ENCODE measurements around the gene HIRA. TPM values are rescaled to one million over a fixed set of nuclear protein-coding genes. Genes with fewer than 3 reads are reported as not detected.
"Not testable (repeated sequence)": the region's sequence is repeated elsewhere in the genome, so short reads cannot be mapped to it uniquely, and the experiment has no call there.

The HIRA gene
- total RNA-seq, 1 donor from 2014 or later = 43.3 TPM

- no peaks in the 10 kb centered on the region for H3K9me3 Mint-ChIP-seq
- TF ChIP-seq CTCF (conservative IDR thresholded peaks at IDR 0.05) = no peak
- no peak for DNase-seq (ENCODE audit: extremely low spot score, unreplicated experiment)
- H3K36me3 Mint-ChIP-seq = peaks cover 25% of the 10 kb centered on the region
- H3K4me1 Mint-ChIP-seq (ENCODE audit: unreplicated experiment) = no peaks in the 10 kb centered on the region
- no peak overlapping the region for H3K4me3 Mint-ChIP-seq
- no peaks in the 10 kb centered on the region for H3K27me3 Mint-ChIP-seq
- H3K27ac Mint-ChIP-seq = no peak overlapping the region
Measured at GRCh38 chr22:19367763-19368367, 63.7 kb downstream of the HIRA start.

DNA sequence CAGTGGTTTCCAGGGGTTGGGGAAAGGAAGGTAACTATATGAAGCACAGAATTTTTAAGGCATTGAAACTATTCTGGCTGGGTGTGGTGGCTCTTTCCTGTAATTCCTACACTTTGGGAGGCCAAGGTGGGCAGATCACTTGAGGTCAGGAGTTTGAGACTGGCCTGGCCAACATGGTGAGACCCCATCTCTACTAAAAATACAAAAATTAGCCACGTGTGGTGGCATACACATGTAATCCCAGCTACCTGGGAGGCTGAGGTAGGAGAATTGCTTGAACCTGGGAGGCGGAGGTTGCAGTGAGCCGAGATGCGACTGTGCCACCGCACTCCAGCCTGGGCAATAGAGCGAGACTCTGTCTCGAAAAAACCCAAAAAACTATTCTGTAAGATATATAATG, 68.0 kb downstream of the HIRA start:
- DNase-seq (ENCODE audit: extremely low spot score, unreplicated experiment) = peak; percentile 24
- H3K36me3 Mint-ChIP-seq = peaks cover 29% of the 10 kb centered on the region
- H3K27ac Mint-ChIP-seq; H3K4me3 Mint-ChIP-seq; H3K4me1 Mint-ChIP-seq (ENCODE audit: unreplicated experiment); H3K9me3 Mint-ChIP-seq; H3K27me3 Mint-ChIP-seq: not testable (repeated sequence)

DNA sequence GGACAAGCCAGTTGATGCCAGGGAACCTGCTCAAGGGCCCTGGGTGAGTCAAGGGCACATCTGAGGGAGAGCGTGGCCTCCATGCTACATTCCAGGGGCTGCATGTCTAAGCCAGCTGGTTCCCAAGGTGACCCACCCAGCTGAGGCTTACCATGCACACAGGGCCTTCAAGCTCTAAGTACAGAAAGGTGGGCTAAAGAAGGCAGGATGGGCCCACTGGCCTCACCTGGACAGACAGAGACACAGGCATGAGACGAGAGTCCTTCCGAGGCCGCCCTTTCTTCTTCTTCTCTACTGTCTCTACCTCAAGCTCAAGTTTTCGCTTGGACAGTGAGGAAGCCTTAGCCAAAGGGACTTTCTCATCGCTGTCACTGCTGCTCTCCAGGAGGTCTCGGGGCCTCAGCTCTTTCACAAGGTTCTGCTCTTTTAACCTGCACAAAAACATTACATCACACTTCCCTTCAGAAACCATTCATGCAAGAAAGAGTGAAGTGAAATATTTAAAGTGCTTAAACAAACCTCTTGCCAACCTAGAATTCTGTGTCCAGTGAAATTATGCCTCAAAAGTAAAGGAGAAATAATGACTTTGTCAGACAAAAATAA, 69.9 kb downstream of the HIRA start:
- H3K27ac Mint-ChIP-seq = peak overlapping the region; percentile 14
- no peaks in the 10 kb centered on the region for H3K9me3 Mint-ChIP-seq
- H3K4me1 Mint-ChIP-seq (ENCODE audit: unreplicated experiment) = no peaks in the 10 kb centered on the region
- DNase-seq (ENCODE audit: extremely low spot score, unreplicated experiment) = peak; percentile 60
- no peak overlapping the region for H3K4me3 Mint-ChIP-seq
- no peak for TF ChIP-seq CTCF (conservative IDR thresholded peaks at IDR 0.05)
- H3K36me3 Mint-ChIP-seq = peaks cover 26% of the 10 kb centered on the region
- no peaks in the 10 kb centered on the region for H3K27me3 Mint-ChIP-seq

GRCh38 chr22:19360862-19361261, 70.7 kb downstream of the HIRA start:
- peaks cover 21% of the 10 kb centered on the region for H3K36me3 Mint-ChIP-seq
- TF ChIP-seq CTCF (conservative IDR thresholded peaks at IDR 0.05) = no peak
- no peaks in the 10 kb centered on the region for H3K4me1 Mint-ChIP-seq (ENCODE audit: unreplicated experiment)
- no peaks in the 10 kb centered on the region for H3K9me3 Mint-ChIP-seq
- no peak overlapping the region for H3K4me3 Mint-ChIP-seq
- DNase-seq (ENCODE audit: extremely low spot score, unreplicated experiment) = peak; percentile 31
- H3K27ac Mint-ChIP-seq = peak overlapping the region; percentile 14
- H3K27me3 Mint-ChIP-seq = no peaks in the 10 kb centered on the region

- peaks cover 21% of the 10 kb centered on the region for H3K36me3 Mint-ChIP-seq
- no peaks in the 10 kb centered on the region for H3K9me3 Mint-ChIP-seq
- H3K27ac Mint-ChIP-seq = no peak overlapping the region
- H3K4me3 Mint-ChIP-seq = no peak overlapping the region
- DNase-seq (ENCODE audit: extremely low spot score, unreplicated experiment) = peak; percentile 36
- no peaks in the 10 kb centered on the region for H3K4me1 Mint-ChIP-seq (ENCODE audit: unreplicated experiment)
- TF ChIP-seq CTCF (conservative IDR thresholded peaks at IDR 0.05) = no peak
- H3K27me3 Mint-ChIP-seq = no peaks in the 10 kb centered on the region
Measured at GRCh38 chr22:19360300-19360792, 71.2 kb downstream of the HIRA start.

- H3K27ac Mint-ChIP-seq = no peak overlapping the region
- no peak overlapping the region for H3K4me3 Mint-ChIP-seq
- no peak for DNase-seq (ENCODE audit: extremely low spot score, unreplicated experiment)
- peaks cover 17% of the 10 kb centered on the region for H3K36me3 Mint-ChIP-seq
- TF ChIP-seq CTCF (conservative IDR thresholded peaks at IDR 0.05) = no peak
- H3K4me1 Mint-ChIP-seq (ENCODE audit: unreplicated experiment) = no peaks in the 10 kb centered on the region
- no peaks in the 10 kb centered on the region for H3K9me3 Mint-ChIP-seq
- H3K27me3 Mint-ChIP-seq = no peaks in the 10 kb centered on the region
Measured at GRCh38 chr22:19359554-19360299, 71.8 kb downstream of the HIRA start.
